Measurements from ENCODE around the gene TM4SF18. TPM values are rescaled to one million over a fixed set of nuclear protein-coding genes. Genes with fewer than 3 reads are reported as not detected.

Gene TM4SF18
- polyA plus RNA-seq, 1 of the 3 experiments (the other 2 are of a cell fraction) = 0.30 TPM

- ChIA-PET POLR2A (no interaction called here), CTCF (interaction anchor here (5.5 to 6.4 kb wide), 3 partner anchors 156 to 321 kb away, joined by 37 to 126 read pairs (median 54); no protein-coding TSS in a partner anchor)
- TF ChIP-seq RFX5 (IDR thresholded peaks at IDR 0.05; ENCODE audit: low read length) = no peak
- Histone ChIP-seq H3K9me3 (no peaks in the 10 kb centered on the region), H3K27me3 (ENCODE audit: insufficient read depth) (no peaks in the 10 kb centered on the region), H3K9ac (no peak overlapping the region), H3K36me3 (replicated peaks in 1 of 2; ENCODE audit: control insufficient read depth in 1 of 2, insufficient read depth in 2 of 2, low read length in 1 of 2) (no peaks in the 10 kb centered on the region), H4K20me1 (ENCODE audit: insufficient read depth) (no peaks in the 10 kb centered on the region), H3K9me2 (no peaks in the 10 kb centered on the region), H2AFZ (ENCODE audit: low read depth) (no peak overlapping the region), H3K4me1 (ENCODE audit: control insufficient read depth in 1 of 2, insufficient read depth in 2 of 2, low read depth in 1 of 2, low read length in 1 of 2) (0 out of 4 replicates have a peak, but pooled peaks cover 0 to 7% of the 10 kb centered on the region in 2 experiments), H3F3A (replicated peaks; ENCODE audit: insufficient read depth) (no peaks in the 10 kb centered on the region), H3K27ac (ENCODE audit: low read depth in 2 of 2, low read length in 1 of 2) (no peak overlapping the region), H3K79me2 (ENCODE audit: insufficient read depth) (no peaks in the 10 kb centered on the region), H3K4me3 (ENCODE audit: low read depth in 2 of 2, low read length in 1 of 2) (no peak overlapping the region), H3K4me2 (no peak overlapping the region)
- DNase-seq = no peak
- 100% methylated on average over 3 of the region's 3 CpGs for WGBS (ENCODE audit: low lambda C conversion rate)
These were observed 56.8 kb downstream of the TM4SF18 start for GRCh38 chr3:149276619-149277018.

GRCh38 chr3:149274220-149274619, 59.2 kb downstream of the TM4SF18 start:
- H3K9ac ChIP-seq = no peak overlapping the region
- WGBS (ENCODE audit: low lambda C conversion rate) = 83% methylated on average over 3 of the region's 3 CpGs
- no peaks in the 10 kb centered on the region for H4K20me1 ChIP-seq (ENCODE audit: insufficient read depth)
- no peaks in the 10 kb centered on the region for H3K79me2 ChIP-seq (ENCODE audit: insufficient read depth)
- H2AFZ ChIP-seq (ENCODE audit: low read depth) = peak overlapping the region; percentile 20; the same call in 1 of the 2 replicates
- H3K4me1 ChIP-seq (ENCODE audit: control insufficient read depth in 1 of 2, insufficient read depth in 2 of 2, low read depth in 1 of 2, low read length in 1 of 2) = 0 out of 4 replicates have a peak, but pooled peaks cover 0 to 12% of the 10 kb centered on the region in 2 experiments
- H3K9me2 ChIP-seq = no peaks in the 10 kb centered on the region
- no peaks in the 10 kb centered on the region for H3F3A ChIP-seq (replicated peaks; ENCODE audit: insufficient read depth)
- no peak overlapping the region for H3K27ac ChIP-seq (ENCODE audit: low read depth in 2 of 2, low read length in 1 of 2)
- DNase-seq = no peak
- H3K9me3 ChIP-seq = no peaks in the 10 kb centered on the region
- H3K36me3 ChIP-seq (replicated peaks in 1 of 2; ENCODE audit: control insufficient read depth in 1 of 2, insufficient read depth in 2 of 2, low read length in 1 of 2) = no peaks in the 10 kb centered on the region
- TF ChIP-seq RXRA (IDR thresholded peaks at IDR 0.05; ENCODE audit: borderline replicate concordance, low read depth) (no peak), RAD21 (IDR thresholded peaks at IDR 0.05; ENCODE audit: low read length) (no peak), MXI1 (IDR thresholded peaks at IDR 0.05; ENCODE audit: low read depth, low read length) (no peak), TCF12 (IDR thresholded peaks at IDR 0.05) (no peak), EZH2phosphoT487 (IDR thresholded peaks at IDR 0.05; ENCODE audit: borderline replicate concordance, low read depth) (no peak), POLR2AphosphoS5 (IDR thresholded peaks at IDR 0.05; ENCODE audit: low read depth, low read length) (no peak)
- no peak overlapping the region for H3K4me3 ChIP-seq (ENCODE audit: low read depth in 2 of 2, low read length in 1 of 2)
- ChIA-PET CTCF (interaction anchor here (0.9 to 6.4 kb wide), 9 partner anchors 22 to 547 kb away, joined by 3 to 126 read pairs (median 5); partner anchors contain the start of gene HLTF), POLR2A (no interaction called here)
- no peak overlapping the region for H3K4me2 ChIP-seq
- no peaks in the 10 kb centered on the region for H3K27me3 ChIP-seq (ENCODE audit: insufficient read depth)

- H3K4me3 ChIP-seq (ENCODE audit: low read depth in 2 of 2, low read length in 1 of 2) = peak overlapping the region in 1 of 2 experiments; percentile 37; a peak in 1 of 4 replicates
- POLR2A ChIA-PET = no interaction called here
- H3K9ac ChIP-seq = no peak overlapping the region
- H3K9me2 ChIP-seq = no peaks in the 10 kb centered on the region
- no peaks in the 10 kb centered on the region for H3K27me3 ChIP-seq (ENCODE audit: insufficient read depth)
- no peaks in the 10 kb centered on the region for H3F3A ChIP-seq (replicated peaks; ENCODE audit: insufficient read depth)
- H4K20me1 ChIP-seq (ENCODE audit: insufficient read depth) = no peaks in the 10 kb centered on the region
- H2AFZ ChIP-seq (ENCODE audit: low read depth) = peak overlapping the region; percentile 53; the same call in 1 of the 2 replicates
- no peaks in the 10 kb centered on the region for H3K36me3 ChIP-seq (replicated peaks in 1 of 2; ENCODE audit: control insufficient read depth in 1 of 2, insufficient read depth in 2 of 2, low read length in 1 of 2)
- 28% methylated on average over 4 of the region's 4 CpGs for WGBS (ENCODE audit: low lambda C conversion rate)
- peak; percentile 63 for DNase-seq
- no peaks in the 10 kb centered on the region for H3K9me3 ChIP-seq
- 0 out of 4 replicates have a peak, but pooled peaks cover 0 to 12% of the 10 kb centered on the region in 2 experiments for H3K4me1 ChIP-seq (ENCODE audit: control insufficient read depth in 1 of 2, insufficient read depth in 2 of 2, low read depth in 1 of 2, low read length in 1 of 2)
- no peaks in the 10 kb centered on the region for H3K79me2 ChIP-seq (ENCODE audit: insufficient read depth)
- CTCF ChIA-PET = interaction anchor here (0.6 to 6.4 kb wide), 17 partner anchors 11 to 546 kb away, joined by 3 to 126 read pairs (median 4); partner anchors contain the start of gene HLTF
- no peak overlapping the region for H3K27ac ChIP-seq (ENCODE audit: low read depth in 2 of 2, low read length in 1 of 2)
- H3K4me2 ChIP-seq = no peak overlapping the region
- TF ChIP-seq SIN3A (IDR thresholded peaks at IDR 0.05; ENCODE audit: borderline replicate concordance, low read depth, low read length) = no peak
- no peak for TF ChIP-seq TAF1 (IDR thresholded peaks at IDR 0.05; ENCODE audit: borderline replicate concordance, low read depth, low read length)
- no peak for TF ChIP-seq EZH2phosphoT487 (IDR thresholded peaks at IDR 0.05; ENCODE audit: borderline replicate concordance, low read depth)
- TF ChIP-seq JUND (IDR thresholded peaks at IDR 0.05) = no peak
- TF ChIP-seq RFX5 (IDR thresholded peaks at IDR 0.05; ENCODE audit: low read length) = no peak
- TF ChIP-seq FOXJ3 (CRISPR knock-in tag; IDR thresholded peaks at IDR 0.05) = no peak
- no peak for TF ChIP-seq GABPA (IDR thresholded peaks at IDR 0.05; ENCODE audit: low read depth)
- TF ChIP-seq SMC3 (IDR thresholded peaks at IDR 0.05; ENCODE audit: low read depth, low read length) = peak; percentile 99
- peak; percentile 99 for TF ChIP-seq RAD21 (IDR thresholded peaks at IDR 0.05; ENCODE audit: low read length)
- no peak for TF ChIP-seq IRF3 (IDR thresholded peaks at IDR 0.05; ENCODE audit: low read depth, low read length)
- TF ChIP-seq NRF1 (IDR thresholded peaks at IDR 0.05; ENCODE audit: low read depth, low read length) = peak; percentile 35; the same call in 1 of the 2 replicates
- no peak; the same call in 1 of the 2 replicates for TF ChIP-seq RXRA (IDR thresholded peaks at IDR 0.05; ENCODE audit: borderline replicate concordance, low read depth)
- TF ChIP-seq FOSL2 (IDR thresholded peaks at IDR 0.05; ENCODE audit: borderline replicate concordance, low read depth) = no peak
- 0 out of 2 replicates have a peak, but pooled peaks have one; percentile 15 for TF ChIP-seq NFIC (IDR thresholded peaks at IDR 0.05; ENCODE audit: borderline replicate concordance)
- no peak for TF ChIP-seq MXI1 (IDR thresholded peaks at IDR 0.05; ENCODE audit: low read depth, low read length)
- TF ChIP-seq ELF1 (IDR thresholded peaks at IDR 0.05) = no peak
These were observed 60.2 kb downstream of the TM4SF18 start for GRCh38 chr3:149273096-149273751.
